Superior temporal gyrus (tissue), 1 donor: ENCODE data around the gene ERMP1.
"Not testable (repeated sequence)": the region's sequence is repeated elsewhere in the genome, so short reads cannot be mapped to it uniquely, and the experiment has no call there.

ENCODE experiments used
- DNase-seq: peaks from one replicate; pipeline ENCODE4 v3.0.0-alpha.2; 2016; ENCODE audit errors: extremely low spot score

Gene ERMP1

GRCh38 chr9:5832538-5833529 is at the start of gene ERMP1:
ERMP1 (minus strand) TSS chr9:5833117; CDS start chr9:5833027, 90 bp downstream.
- DNase-seq: peak; percentile 94

GRCh38 chr9:5882244-5883012 is 49.5 kb upstream of the ERMP1 start:
- not testable (repeated sequence) for DNase-seq

GRCh38 chr9:5879419-5880181 is 46.7 kb upstream of the ERMP1 start:
- DNase-seq: no peak

- DNase-seq: no peak
Measured at GRCh38 chr9:5876711-5877110, 43.8 kb upstream of the ERMP1 start.

GRCh38 chr9:5876026-5876425 is 43.1 kb upstream of the ERMP1 start:
- no peak for DNase-seq

GRCh38 chr9:5874048-5874447 is 41.1 kb upstream of the ERMP1 start:
- no peak for DNase-seq

GRCh38 chr9:5873439-5873838 is 40.5 kb upstream of the ERMP1 start:
- DNase-seq: no peak

- no peak for DNase-seq
Measured at GRCh38 chr9:5872511-5872910, 39.6 kb upstream of the ERMP1 start.

GRCh38 chr9:5871785-5872184 is 38.9 kb upstream of the ERMP1 start:
- DNase-seq: no peak

- no peak for DNase-seq
Measured at GRCh38 chr9:5870691-5871090, 37.8 kb upstream of the ERMP1 start.

- DNase-seq: no peak
Measured at GRCh38 chr9:5870020-5870339, 37.1 kb upstream of the ERMP1 start.

GRCh38 chr9:5869315-5870019 is 36.5 kb upstream of the ERMP1 start:
- no peak for DNase-seq

- no peak for DNase-seq
Measured at GRCh38 chr9:5868235-5868634, 35.3 kb upstream of the ERMP1 start.

- no peak for DNase-seq
Measured at GRCh38 chr9:5866685-5867084, 33.8 kb upstream of the ERMP1 start.

GRCh38 chr9:5866272-5866671 is 33.4 kb upstream of the ERMP1 start:
- no peak for DNase-seq

GRCh38 chr9:5864446-5864845 is 31.5 kb upstream of the ERMP1 start:
- no peak for DNase-seq

- DNase-seq: no peak
Measured at GRCh38 chr9:5863092-5863746, 30.3 kb upstream of the ERMP1 start.

GRCh38 chr9:5858833-5859232 is 25.9 kb upstream of the ERMP1 start:
- DNase-seq: no peak

GRCh38 chr9:5857928-5858327 is 25.0 kb upstream of the ERMP1 start:
- no peak for DNase-seq

GRCh38 chr9:5854063-5854790 is 21.3 kb upstream of the ERMP1 start:
- DNase-seq: no peak
